Endothelial cell (in vitro differentiated cells): ENCODE data around the gene NPTN. TPM values are rescaled to one million over a fixed set of nuclear protein-coding genes. Genes with fewer than 3 reads are reported as not detected.
A peak's percentile ranks its signal among the peaks of the same experiment; 100 is the strongest.

ENCODE experiments used
- DNase-seq: peaks from one replicate; pipeline ENCODE4 v3.0.0; 2021; ENCODE audit warnings: low spot score
- H3K27ac Mint-ChIP-seq: one replicate; pipeline ENCODE4 v1.8.0; 2021; ENCODE audit warnings: mixed read lengths, inconsistent platforms; ENCODE audit not compliant: unreplicated experiment
- H3K27me3 Mint-ChIP-seq: one replicate; pipeline ENCODE4 v1.8.0; 2021; ENCODE audit warnings: mild to moderate bottlenecking, moderate library complexity, mixed read lengths, inconsistent platforms; ENCODE audit not compliant: unreplicated experiment
- H3K36me3 Mint-ChIP-seq: one replicate; pipeline ENCODE4 v1.8.0; 2021; ENCODE audit warnings: mild to moderate bottlenecking, low read depth, mixed read lengths, inconsistent platforms; ENCODE audit not compliant: unreplicated experiment
- H3K4me1 Mint-ChIP-seq: one replicate; pipeline ENCODE4 v1.8.0; 2021; ENCODE audit warnings: mild to moderate bottlenecking, mixed read lengths, inconsistent platforms; ENCODE audit not compliant: unreplicated experiment
- H3K4me3 Mint-ChIP-seq: one replicate; pipeline ENCODE4 v1.8.0; 2021; ENCODE audit warnings: mild to moderate bottlenecking, mixed read lengths, inconsistent platforms; ENCODE audit not compliant: unreplicated experiment
- H3K9me3 Mint-ChIP-seq: one replicate; pipeline ENCODE4 v1.8.0; 2021; ENCODE audit warnings: mixed read lengths, inconsistent platforms; ENCODE audit not compliant: unreplicated experiment
- CTCF ChIP-seq: fragments of 200-600 bp; sonication (generic); IDR thresholded peaks from one replicate; pipeline ENCODE4 v1.5.0; 2021; ENCODE audit warnings: antibody characterized with exemption; ENCODE audit not compliant: unreplicated experiment
- total RNA-seq: library from RNA; stranded (reverse); fragmentation: NEBNext Ultra II Directional; extraction: Animal tissue kit (Norgen Biotek cat#: 25700); gene quantifications from one replicate; pipeline ENCODE4 v1.2.1, GENCODE V29; 2021; ENCODE audit not compliant: unreplicated experiment

Gene NPTN
- total RNA-seq, 1 donor from 2014 or later = 223 TPM

DNA sequence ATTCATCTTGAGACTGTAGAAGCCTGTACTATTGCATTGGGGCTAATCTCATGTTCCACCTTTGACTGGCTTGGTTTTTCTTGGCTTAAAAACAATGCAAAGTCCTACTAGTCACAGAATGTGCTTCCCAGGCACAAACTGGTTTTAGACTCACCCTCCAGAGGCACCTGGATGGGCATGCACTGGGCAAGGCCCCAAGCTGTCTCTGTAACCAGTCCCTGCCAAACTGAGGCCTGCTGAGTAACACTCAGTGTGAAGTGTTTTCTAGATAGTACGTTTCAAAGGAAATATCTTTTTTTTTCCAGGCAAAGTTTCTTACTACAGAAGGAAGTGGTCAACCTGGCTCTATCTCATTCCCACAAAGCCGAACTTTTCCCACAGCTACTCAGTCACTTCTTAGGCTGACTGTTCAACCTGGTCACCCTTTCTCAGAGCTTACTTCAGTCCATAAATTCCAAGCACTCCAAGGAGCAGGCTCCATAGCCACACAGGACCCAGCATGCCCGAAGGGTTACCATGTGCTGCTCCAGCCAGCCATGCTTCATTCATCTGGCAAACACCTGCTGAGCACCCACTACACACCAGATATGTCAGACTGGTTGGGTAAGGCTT lies 57.4 kb downstream of the NPTN start:
- no peak overlapping the region for H3K27ac Mint-ChIP-seq
- no peak for TF ChIP-seq CTCF
- H3K27me3 Mint-ChIP-seq = peaks cover 3% of the 10 kb centered on the region
- DNase-seq = no peak
- peaks cover 57% of the 10 kb centered on the region for H3K4me1 Mint-ChIP-seq
- no peaks in the 10 kb centered on the region for H3K9me3 Mint-ChIP-seq
- H3K4me3 Mint-ChIP-seq = no peak overlapping the region
- H3K36me3 Mint-ChIP-seq = peaks cover 39% of the 10 kb centered on the region

DNA sequence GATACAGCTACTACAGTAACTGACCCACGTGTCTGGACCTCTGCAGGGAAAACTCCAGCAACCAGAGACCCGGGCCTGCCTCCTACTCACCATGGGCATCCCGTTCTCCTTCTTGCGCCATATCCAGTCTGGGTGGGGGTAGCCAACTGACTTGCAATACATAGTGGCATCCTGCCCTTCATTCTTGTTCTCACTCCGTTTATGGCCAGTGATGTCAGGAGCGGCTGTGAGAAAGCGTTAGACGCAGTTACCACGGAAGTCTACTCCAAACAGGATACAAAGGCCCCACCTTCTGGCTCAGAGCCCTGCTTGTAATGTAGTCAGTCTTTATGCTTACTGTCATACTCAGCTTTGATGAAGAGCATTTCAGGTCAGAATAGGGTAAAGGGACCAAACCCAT lies 59.6 kb downstream of the NPTN start:
- H3K36me3 Mint-ChIP-seq = peaks cover 57% of the 10 kb centered on the region
- DNase-seq = no peak

DNA sequence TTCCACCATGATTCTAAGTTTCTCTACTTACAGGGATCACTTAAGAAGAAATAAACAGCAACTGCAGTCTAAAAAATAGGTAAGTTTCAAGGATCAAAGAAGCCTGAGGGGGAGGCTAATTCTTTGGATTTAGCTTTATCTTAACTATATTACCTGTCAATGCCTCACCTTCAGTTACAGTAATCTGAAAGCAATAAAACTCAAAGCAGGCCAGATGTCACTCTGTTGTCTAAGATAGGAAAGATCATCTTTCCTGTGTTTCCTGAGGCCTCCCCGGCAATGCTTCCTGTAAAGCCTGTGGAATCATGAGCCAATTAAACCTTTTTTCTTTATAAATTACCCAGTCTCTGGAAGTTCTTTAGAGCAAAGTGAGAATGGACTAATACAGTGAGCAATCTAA lies 60.2 kb downstream of the NPTN start:
- Mint-ChIP-seq H3K27ac (peak overlapping the region; percentile 90), H3K4me3 (peak overlapping the region; percentile 54), H3K36me3 (peaks cover 56% of the 10 kb centered on the region), H3K9me3 (no peaks in the 10 kb centered on the region), H3K4me1 (peaks cover 73% of the 10 kb centered on the region), H3K27me3 (peaks cover 5% of the 10 kb centered on the region)
- no peak for TF ChIP-seq CTCF
- no peak for DNase-seq

More for the DNA sequence above, 59.6 kb downstream of the NPTN start:
- Mint-ChIP-seq H3K27me3 (peaks cover 5% of the 10 kb centered on the region), H3K4me3 (peak overlapping the region; percentile 1), H3K9me3 (no peaks in the 10 kb centered on the region), H3K27ac (peak overlapping the region; percentile 33), H3K4me1 (peaks cover 69% of the 10 kb centered on the region)
- no peak for TF ChIP-seq CTCF

DNA sequence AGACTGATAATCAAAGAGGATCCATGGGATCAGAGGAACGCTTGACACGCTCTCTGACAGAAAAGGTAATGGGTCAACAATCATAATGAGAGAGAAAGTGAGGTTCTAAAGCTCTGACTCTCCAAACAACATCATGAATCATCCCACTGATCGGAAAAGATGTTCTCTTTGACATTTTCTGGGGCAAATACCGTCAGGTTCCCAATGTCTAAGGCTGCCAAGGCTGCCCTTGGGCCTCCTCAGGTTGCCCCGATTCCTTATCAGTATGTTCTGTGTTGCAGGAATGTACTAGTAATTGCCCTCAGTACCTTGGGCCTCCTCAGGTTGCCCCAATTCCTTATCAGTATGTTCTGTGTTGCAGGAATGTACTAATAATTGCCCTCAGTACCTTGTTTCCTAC lies 60.9 kb downstream of the NPTN start:
- no peak for DNase-seq
- Mint-ChIP-seq H3K9me3 (no peaks in the 10 kb centered on the region), H3K36me3 (peaks cover 55% of the 10 kb centered on the region), H3K27ac (no peak overlapping the region), H3K4me3 (no peak overlapping the region), H3K4me1 (peaks cover 73% of the 10 kb centered on the region), H3K27me3 (peaks cover 3% of the 10 kb centered on the region)
- no peak for TF ChIP-seq CTCF

DNA sequence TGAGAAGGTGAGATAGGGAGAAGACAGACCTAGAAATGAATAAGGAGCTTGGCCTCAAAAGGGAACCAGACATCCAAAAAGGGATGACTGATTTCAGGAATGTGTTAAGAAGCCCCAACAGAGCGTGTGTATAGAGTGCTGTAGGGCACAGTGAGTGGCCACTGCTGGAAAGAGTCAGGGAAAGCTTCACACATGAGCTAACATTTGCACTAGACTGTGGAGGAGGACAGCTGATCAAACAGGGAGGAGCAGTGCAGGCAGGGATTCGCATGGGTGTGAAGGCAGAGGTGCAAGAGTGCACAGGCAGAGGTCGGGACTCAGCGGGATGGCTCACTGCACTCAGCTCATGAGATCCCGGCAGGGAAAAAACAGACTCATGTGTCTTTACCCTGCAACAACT lies 61.8 kb downstream of the NPTN start:
- Mint-ChIP-seq H3K27me3 (peaks cover 3% of the 10 kb centered on the region), H3K4me1 (peaks cover 76% of the 10 kb centered on the region), H3K36me3 (peaks cover 53% of the 10 kb centered on the region), H3K9me3 (no peaks in the 10 kb centered on the region), H3K27ac (peak overlapping the region; percentile 2), H3K4me3 (peak overlapping the region; percentile 7)
- no peak for DNase-seq
- no peak for TF ChIP-seq CTCF
